T1000 (cell line): ENCODE measurements around the gene PABPC1L.

ENCODE experiments used
- DNase-seq: peaks from one replicate; lab custom pipeline; 2025; ENCODE audit warnings: mixed read lengths; lab: John Stamatoyannopoulos, UW

PABPC1L gene

DNA sequence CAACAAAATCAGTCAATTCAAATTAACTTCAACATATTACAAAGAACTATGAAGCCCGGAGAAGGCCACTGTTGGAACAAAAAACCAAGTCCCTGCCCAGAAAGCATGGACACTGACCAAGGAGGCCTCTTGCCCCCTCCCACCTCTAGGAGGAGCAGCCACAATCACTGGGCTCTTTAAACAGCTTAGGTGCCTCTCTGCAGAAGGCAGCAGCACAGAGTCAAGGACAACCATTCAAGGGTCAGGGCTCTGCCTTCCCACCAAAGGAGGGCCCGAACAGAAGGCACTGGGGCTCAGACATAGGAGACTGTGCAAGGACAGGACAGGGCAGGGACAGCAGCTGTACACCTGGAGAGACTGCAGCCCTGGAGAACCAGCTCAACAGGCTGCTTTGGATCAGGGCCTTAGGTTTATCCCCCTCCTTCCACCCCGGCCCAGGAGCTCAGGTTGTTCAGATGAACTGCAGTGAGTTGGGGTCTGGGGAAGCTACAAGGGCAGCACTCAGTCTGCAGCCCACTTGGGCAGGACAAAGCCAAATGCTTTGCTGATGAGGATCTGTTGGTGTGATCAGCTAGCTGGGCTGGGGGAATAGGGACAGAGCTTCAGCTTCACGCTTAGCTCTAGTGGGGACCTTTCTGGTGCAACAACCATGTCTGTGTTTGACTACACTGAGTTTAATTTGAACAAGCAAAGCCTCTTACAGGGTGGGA is 32.6 kb downstream of the PABPC1L start:
- no peak for DNase-seq

DNA sequence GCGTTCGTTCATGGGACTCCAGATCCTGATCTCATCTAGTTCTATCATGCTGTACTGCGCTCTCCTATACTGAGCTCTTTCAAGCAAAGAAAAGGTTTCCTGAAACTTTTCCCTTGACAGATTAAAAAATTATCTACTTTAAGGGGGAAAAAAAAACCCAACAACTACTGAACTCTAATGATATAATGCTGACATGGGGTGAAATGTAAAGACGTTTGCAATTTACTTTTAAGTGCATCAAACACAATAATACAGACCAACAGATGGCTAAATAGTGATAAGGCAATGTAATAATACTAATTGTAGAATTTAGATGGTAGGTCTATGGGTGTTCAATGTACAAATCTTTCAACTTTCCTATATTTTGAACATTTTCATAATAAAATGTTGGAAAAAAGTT is 34.0 kb downstream of the PABPC1L start:
- no peak for DNase-seq

DNA sequence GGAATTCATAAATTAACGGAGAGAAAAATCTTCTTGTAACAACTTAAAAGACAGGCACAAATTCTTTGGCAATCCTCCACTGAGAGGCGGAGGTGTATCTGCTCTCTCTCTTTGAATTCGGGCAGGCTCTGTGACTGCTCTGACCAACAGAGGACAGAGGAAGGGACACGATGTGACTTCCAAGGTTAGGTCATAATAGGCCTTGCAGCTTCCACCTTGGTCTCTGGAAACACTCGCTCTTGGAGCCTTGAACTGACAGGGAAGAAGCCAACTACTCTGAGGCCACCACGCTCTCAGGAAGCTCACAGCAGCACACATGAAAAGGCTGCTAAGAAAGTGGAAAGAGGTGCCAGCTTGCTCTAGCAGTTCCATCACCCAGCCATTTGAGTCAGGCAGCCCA is 35.4 kb downstream of the PABPC1L start:
- DNase-seq, result no peak

DNA sequence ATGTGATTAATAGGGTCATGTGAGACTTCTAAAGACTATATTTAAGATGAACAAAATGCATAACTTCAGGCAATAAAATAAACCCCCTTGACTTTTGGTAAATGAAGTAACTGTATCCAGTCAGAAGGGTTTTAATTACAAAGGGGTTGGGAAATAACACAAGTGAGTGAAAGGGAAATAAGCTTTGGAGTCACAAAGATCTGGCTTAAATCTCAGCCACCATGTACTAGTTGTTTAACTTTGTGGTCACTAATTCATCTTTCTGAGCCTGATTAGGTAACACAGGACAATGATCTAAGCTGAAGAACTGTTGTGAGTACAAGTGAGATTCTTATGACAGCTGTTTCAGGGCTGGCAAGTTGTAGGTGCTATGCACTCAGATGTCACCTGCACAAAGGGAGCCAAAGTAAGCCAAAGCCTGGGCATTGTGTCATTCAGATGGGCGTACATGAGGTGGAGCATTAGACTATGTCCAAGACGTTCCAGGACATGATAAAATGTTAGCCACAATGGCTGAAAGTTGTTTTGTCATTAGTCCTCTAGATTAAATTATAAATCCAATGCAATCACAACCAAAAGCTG is 36.5 kb downstream of the PABPC1L start:
- no peak for DNase-seq

DNA sequence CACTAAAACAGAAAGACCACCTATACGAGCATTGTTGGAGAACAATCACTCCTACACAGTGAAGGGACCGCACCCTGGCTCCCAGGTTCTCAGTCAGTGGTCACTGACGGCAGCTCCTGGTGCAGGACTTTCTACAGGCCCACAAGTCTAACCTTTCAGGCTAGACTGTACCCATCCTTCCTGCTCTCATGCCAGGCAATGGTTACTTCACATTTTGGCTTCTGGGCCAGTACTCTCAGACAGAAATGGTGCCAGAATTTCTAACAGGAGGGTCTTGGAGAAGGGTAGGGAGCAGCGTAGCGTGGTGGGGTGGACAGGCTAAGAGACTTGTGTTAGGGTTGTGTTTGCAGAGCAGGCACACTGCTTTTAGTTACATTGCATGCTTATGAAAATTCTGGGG is 38.2 kb downstream of the PABPC1L start:
- DNase-seq, result no peak

DNA sequence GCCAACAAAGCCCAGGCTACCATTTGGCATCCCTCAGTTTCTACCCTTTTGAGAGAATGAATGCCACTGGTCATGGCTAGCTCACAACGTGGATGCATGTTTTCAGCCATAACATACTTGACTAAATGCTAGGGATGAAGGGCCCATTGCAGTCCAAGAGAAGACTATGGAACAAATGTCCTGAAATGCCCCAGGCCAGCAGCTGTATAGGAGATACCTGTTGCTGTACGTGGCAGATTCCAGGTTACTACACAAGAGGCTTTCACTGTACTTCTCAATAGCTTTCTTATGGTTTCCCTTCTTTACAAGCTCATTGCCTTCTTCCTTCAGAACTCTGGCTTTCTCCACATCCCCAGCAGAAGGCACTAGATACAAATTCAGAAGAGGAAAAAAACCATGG is 38.7 kb downstream of the PABPC1L start:
- no peak for DNase-seq

DNA sequence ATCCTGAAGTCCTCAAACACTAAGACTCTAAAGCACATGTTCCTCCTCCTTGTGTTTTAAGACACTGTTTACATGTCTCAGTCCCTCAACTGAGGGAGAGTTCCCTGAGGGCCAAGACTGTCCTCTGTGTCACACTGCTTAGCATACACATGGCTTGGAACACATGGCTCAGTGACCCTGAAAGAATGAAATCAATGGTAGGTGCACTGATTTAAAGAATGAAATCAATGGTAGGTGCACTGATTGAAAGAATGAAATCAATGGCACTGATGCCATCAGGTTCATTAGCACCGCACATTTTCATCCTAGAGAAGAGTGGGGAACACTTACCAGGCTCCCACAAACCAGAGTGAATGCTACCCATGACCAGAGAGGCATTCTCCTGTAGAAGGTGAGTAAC is 40.5 kb downstream of the PABPC1L start:
- no peak for DNase-seq

DNA sequence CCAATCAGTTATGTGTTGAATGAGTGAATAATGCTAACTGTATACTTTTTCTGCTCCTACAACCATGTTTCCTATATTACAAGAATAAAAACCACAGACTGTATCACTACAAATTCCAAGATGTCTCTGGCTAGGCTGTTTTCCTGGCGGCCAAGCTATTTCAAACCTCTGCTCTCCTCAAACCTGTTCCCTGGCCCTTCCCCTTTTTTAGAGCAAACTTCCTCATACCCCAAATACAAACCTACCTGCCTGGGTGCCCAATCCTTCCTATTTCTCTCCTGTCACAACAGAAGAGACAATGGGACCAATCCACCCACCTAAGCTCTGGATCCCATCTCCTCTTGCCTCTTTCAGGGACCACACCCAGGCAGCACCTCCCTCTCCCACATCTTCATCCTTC is 42.9 kb downstream of the PABPC1L start:
- no peak for DNase-seq

DNA sequence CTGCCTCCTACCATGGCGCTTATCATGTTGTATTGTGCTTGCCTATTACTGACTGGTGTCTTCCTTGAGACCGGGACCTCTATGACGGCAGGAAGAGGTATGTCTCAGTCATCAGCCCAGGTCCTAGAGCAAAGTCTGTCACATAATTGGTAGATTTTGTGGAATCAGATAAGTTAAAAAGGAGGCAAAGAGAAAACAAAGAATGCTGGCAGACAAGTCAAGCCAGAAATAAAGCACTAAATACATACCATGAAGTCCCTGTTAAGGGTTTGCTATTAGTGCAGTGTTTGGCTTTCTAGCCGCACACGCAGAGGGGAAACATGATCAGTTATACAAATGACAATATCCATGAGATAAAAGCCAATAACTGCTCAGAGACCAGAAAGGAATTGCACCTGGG is 44.4 kb downstream of the PABPC1L start:
- DNase-seq, result no peak

DNA sequence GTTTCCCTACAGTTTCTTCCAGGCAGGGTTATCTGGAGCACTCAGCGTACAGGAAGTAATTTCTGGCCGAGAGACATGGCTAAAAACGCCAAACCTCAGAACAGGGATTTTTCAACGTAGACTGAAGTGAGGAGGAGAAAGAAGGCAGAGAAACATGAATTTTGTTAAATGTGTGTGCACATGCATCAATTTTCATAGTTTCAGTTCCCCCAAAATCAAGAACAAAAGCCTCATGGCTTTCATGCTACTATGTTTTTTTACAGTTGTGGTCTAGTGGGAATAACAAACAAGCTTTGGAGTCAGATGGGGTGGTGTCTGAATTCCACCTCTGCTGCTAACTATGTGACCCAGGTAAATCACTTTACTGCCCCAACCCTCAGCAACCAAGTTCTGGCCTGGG is 45.4 kb downstream of the PABPC1L start:
- no peak for DNase-seq

DNA sequence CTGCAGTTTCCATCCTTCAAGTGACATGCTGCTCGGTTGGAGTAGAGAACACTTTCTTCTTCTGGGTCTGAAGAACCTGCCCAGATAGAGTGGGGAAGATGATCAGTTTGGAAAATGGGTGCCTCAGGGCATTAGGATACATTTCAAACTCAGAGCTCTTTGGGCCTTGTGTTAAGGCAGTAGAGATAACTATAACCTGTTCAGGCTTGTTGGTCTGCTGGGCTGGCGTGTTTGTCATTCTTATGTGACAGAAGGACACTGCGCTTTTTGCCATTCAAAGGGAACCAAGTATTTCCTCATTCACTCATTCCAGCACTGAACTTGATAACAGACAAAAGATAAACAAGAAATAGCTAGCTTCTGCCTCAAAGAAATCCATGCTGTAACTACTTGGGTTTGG is 46.5 kb downstream of the PABPC1L start:
- no peak for DNase-seq

DNA sequence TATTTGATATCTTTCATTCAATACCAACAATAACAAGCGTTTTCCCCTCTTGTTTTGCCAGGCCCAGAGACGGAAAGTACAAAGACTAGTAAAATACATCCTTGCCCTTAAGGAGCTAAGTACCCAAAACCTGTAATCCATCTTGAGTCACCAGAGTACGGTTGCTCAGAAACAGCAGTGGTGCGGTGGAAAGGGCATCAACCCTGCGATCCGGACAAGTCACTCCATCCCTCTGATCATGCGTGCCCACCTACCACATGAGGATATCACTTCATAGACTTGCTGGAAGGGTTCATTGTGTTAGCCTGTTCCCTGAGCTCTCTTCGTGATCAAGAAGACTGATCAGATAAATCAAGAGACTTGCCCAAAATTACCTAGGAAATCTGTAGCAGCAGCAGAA is 48.4 kb downstream of the PABPC1L start:
- DNase-seq, result no peak

DNA sequence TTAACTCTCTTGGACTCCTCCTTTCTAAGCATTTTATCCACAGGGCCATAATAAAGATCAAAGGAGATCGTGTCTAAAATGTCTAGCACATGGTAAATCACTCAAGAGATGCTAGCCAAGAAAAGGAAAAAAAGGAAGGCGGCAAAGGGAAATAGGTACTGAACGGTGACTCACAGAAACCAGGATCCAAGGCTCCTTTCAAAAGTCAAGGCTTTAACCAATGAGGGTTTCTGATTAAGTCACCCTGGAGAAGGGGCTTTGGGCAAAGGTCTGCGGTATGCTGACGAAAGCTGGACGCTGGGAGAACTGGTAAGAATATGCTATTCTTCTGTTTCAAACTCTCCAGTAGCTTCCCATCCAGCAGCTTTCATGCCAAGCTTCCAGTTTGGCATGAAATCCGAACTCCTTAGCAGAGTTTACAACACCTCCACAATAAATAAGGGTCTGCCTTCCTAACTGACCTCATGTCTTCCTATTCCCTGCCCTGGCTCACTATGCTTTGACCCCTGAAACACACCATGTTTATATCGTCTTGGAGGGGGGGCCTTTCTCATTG is 49.3 kb downstream of the PABPC1L start:
- no peak for DNase-seq

DNA sequence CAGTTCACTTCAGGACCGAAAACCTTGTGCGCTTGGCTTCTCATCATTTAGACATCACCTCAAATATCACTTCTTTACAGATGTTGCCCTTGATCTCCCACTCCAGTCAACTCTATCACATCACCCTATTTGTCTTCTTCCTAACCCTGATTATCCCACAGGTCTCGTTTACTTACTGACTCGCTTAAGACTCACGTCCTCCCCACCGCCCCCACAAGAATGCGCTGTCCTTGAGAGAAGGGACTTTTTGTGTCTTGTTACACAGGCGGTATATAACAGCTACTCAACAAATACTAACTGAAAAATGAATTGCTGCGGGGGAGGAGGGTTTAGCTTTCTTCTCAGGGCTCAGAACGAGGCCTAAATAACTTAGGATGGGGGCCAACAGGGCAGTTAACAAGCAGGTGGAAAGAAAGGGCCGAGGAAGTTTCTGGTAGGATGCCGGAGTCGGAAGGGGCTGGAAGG is 49.8 kb downstream of the PABPC1L start:
- DNase-seq, result no peak

DNA sequence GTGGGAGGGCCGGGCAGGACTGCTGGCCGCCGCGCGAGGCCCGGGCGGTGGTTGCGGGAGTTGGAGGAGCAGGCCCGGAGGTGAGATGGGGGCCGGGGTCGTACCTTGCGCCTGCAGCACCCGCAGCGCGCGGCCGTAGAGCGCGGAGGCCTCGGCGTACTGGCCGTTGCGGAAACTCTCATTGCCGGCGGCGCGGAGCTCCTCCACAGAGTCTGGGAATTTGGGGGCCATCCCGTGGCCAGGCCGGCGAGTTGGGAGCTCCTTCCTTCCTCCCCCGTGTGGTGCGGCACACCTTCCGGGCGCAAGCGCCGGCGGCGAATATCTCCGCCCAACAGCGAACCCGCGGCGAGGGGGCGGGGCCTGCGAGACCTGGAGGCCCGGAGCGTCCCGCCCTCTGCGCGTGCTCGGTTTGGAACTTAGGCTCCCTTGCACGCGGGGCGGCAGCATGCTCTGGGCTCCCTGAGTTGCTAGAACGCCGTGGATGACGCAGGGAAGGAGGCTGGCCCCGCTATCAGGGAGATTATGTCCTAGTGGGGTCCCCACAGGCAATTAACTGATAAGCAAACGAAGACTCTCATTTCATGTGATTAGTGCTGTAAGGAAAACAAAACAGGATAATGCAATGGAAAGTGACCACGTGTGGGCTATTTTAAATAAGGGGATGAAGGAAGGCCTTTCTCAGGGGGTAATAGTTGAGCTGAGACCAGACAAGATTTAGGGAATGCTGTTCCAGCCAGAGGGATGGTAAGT is 50.4 kb downstream of the PABPC1L start, which contains the start of gene TOMM34:
Gene TOMM34 (minus strand): TSS at position 295 of the 750 bp plus-strand sequence. CDS start 64 bp downstream, at position 231.
- DNase-seq, result peak; percentile 95

DNA sequence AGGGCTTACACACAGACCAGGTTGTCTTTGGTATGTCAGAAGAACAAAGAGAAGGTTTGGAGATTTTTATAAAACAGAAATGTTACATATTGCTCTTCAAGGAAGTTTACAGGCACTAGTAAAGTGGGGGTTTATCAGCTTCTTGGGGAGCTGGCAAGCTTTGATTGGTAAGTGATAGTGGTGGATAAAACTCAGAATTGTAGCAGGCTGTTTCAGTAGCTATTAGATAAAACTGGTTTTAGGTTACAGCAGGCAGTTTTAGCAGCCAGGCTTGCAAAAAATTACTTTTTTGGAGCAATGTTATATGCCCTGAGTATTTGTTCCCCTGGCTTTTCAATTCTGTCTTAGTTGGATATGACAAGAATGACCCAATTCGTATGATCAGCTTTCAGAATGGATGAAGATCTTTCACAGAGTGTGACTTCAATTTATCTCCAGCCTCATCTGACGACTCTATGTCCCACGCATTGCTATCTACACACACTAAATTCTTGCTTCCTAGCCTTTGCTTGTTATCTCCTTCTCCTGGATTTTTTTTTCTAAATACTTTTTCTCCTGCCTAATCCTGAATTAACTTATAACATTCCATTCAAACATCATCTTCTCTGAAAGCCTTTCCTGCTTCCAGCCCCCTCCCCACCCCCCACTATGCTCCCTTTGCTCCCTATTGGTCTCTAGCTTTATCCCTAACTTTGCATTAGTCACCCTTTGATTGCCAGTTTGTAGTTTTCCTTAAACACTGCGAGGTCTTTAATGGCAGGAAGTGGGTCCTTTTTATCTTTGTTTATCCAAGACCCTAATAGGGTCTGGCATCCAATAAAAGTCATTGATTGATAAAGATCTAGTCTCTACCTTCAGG is 51.4 kb downstream of the PABPC1L start:
- no peak for DNase-seq

DNA sequence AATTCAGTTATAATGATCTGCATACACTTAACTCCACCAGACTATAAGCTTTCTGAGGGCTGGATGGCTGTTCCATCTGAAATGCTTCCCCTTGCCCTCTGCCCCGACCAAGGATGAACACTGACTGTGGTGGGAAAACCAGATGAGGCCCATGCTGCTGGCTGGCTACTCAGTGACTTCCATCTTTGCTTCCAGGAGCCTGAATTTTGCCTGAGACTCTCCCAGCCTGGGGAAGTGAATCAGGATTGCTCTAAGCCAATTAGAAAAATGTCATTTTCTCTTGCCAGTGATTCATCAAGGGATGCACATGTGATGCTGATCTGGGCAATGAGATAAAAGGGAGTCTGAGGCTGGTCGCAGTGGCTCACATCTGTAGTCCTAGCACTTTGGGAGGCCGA is 52.0 kb downstream of the PABPC1L start:
- peak; percentile 76 for DNase-seq

DNA sequence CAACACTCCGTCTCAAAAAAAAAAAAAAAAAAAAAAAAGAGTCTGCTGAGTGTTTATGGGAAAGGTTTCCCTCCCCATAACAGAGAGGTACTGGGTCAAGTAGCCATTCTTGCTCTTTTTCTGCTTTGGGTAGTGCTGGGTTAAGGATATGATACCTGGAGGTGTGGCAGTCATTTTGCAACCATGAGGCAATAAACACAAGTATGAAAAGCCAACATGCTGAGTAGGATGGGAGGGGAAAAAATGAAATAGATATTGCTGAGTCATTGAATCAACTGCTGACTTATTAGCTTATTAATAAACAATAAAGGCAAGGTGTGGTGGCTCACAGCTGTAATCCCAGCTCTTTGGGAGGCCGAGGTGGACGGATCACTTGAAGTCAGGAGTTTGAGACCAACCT is 52.6 kb downstream of the PABPC1L start:
- no peak for DNase-seq

DNA sequence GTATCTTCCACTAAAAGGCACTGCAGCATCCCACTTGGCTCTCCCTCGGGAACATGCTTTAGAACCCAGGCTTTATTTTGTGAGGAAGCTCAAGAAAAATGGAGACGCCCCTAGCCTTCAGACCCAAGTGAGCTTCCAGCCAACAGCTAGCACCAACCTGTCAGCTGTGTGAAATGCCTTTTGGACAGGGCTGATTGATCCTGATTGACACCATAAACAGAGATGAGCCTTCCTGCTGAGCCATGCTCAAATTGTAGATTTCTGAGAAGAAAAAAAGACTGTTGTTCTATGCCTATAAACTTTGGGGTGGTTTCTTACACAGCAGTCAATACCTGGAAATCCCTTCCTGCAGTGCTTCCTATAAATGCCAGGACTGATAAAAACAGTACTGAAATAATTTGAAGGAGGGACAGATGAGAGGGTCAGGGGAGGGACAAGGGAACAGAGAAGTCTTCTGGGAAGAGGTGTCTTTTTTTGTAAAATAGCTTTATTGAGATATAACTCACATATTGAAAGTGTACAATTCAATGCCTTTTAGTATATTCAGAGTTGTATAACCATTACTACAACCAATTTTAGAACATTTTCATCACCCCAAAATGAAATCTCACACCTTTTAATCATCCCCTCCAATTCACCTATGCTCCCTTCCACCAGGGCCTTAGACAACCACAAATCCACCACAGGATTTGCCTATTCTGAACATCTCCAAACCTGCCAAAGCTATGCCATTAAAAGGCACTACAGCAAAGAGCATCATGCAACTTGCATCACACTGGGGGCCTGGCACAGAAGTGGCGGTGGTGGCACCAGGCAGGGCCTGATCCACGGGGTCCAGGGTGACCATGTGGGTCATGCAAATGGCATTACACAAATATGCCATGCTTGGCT is 53.7 kb downstream of the PABPC1L start:
- DNase-seq, result no peak

DNA sequence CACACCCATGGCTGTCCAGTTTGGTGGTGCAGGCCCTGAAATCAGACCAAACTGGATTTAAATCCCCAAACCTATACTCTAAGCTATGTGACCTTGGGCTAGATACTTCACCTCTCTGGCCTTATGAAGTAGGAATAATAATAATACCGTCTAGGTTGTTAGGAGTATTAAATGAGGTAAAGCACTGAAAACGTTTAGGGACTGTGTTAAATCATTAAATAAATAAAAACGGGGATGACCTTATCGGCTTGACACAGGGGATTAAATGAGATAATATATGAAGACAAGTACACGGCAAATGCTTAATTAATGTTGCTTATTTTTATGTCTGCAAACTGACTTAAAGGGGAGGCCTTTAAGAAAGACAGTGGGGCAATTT is 55.8 kb downstream of the PABPC1L start:
- no peak for DNase-seq
